ENCODE measurements around the gene CITED1.

CITED1 gene

GRCh38 chrX:72255445-72255844 lies 50.3 kb downstream of the CITED1 start:
- TF ChIP-seq SIN3A (IDR thresholded peaks at IDR 0.05; ENCODE audit: borderline replicate concordance, insufficient read depth, low read length) (no peak), POLR2AphosphoS5 (IDR thresholded peaks at IDR 0.05; ENCODE audit: low read depth, low read length) (no peak), REST (IDR thresholded peaks at IDR 0.05; ENCODE audit: insufficient read depth in 1 of 2, low read depth in 2 of 2, low read length in 2 of 2) (no peak), FOXP2 (optimal IDR thresholded peaks at IDR 0.05; ENCODE audit: borderline replicate concordance, extremely low read depth, extremely low read length, insufficient read depth) (no peak), TAF1 (IDR thresholded peaks at IDR 0.05; ENCODE audit: borderline replicate concordance, insufficient read depth, low read length) (no peak)

GRCh38 chrX:72254816-72255215 lies 50.9 kb downstream of the CITED1 start:
- TF ChIP-seq FOXP2 (optimal IDR thresholded peaks at IDR 0.05; ENCODE audit: borderline replicate concordance, extremely low read depth, extremely low read length, insufficient read depth): no peak
- no peak for TF ChIP-seq REST (IDR thresholded peaks at IDR 0.05; ENCODE audit: insufficient read depth in 1 of 2, low read depth in 2 of 2, low read length in 2 of 2)
- no peak for TF ChIP-seq POLR2AphosphoS5 (IDR thresholded peaks at IDR 0.05; ENCODE audit: low read depth, low read length)
- TF ChIP-seq TAF1 (IDR thresholded peaks at IDR 0.05; ENCODE audit: borderline replicate concordance, insufficient read depth, low read length): no peak
- no peak for TF ChIP-seq SIN3A (IDR thresholded peaks at IDR 0.05; ENCODE audit: borderline replicate concordance, insufficient read depth, low read length)

- TF ChIP-seq FOXP2 (optimal IDR thresholded peaks at IDR 0.05; ENCODE audit: borderline replicate concordance, extremely low read depth, extremely low read length, insufficient read depth) (no peak), REST (IDR thresholded peaks at IDR 0.05; ENCODE audit: insufficient read depth in 1 of 2, low read depth in 2 of 2, low read length in 2 of 2) (no peak), TAF1 (IDR thresholded peaks at IDR 0.05; ENCODE audit: borderline replicate concordance, insufficient read depth, low read length) (no peak), SIN3A (IDR thresholded peaks at IDR 0.05; ENCODE audit: borderline replicate concordance, insufficient read depth, low read length) (no peak), POLR2AphosphoS5 (IDR thresholded peaks at IDR 0.05; ENCODE audit: low read depth, low read length) (no peak)
Measured at GRCh38 chrX:72253686-72254085, 52.0 kb downstream of the CITED1 start.

Measured in PFSK-1 (cell line).